GM12878 (cell line): ENCODE data around the gene PDZD2.
"Not testable (repeated sequence)": the region's sequence is repeated elsewhere in the genome, so short reads cannot be mapped to it uniquely, and the experiment has no call there.

Source experiments
- CTCF ChIP-seq, 3 experiments: IDR thresholded peaks in 2 of 3; conservative IDR thresholded peaks in 1 of 3; 2 replicates each; pipeline ENCODE4 v1.5.1; 2011; ENCODE audit warnings: low read depth in 3 of 3, low read length in 3 of 3, mild to moderate bottlenecking in 3 of 3, control low read depth in 2 of 3, moderate library complexity in 2 of 3, inconsistent platforms in 1 of 3, mixed read lengths in 1 of 3; ENCODE audit not compliant: control insufficient read depth in 2 of 3, insufficient read depth in 1 of 3; ENCODE audit errors: extremely low read depth in 1 of 3
- FOS ChIP-seq: IDR thresholded peaks from 3 replicates; pipeline ENCODE4 v1.6.1; 2011; ENCODE audit warnings: borderline replicate concordance; ENCODE audit not compliant: insufficient read length; ENCODE audit errors: extremely low read depth
- NFYA ChIP-seq: IDR thresholded peaks from 2 replicates; pipeline ENCODE4 v1.6.1; 2011; ENCODE audit warnings: low read depth, mild to moderate bottlenecking, low read length, improper control_type of control experiment, borderline replicate concordance
- TCF12 ChIP-seq: IDR thresholded peaks from 2 replicates; pipeline ENCODE4 v1.6.1; 2011; ENCODE audit warnings: low read depth, mild to moderate bottlenecking, low read length
- ZNF217 ChIP-seq: fragments of 450-650 bp; IDR thresholded peaks from 2 replicates; pipeline ENCODE4 v1.6.1; 2017; ENCODE audit warnings: antibody characterized with exemption, mild to moderate bottlenecking

GRCh38 chr5:32039601-32040000 is 400.7 kb downstream of the PDZD2 start:
- TF ChIP-seq ZNF217; TCF12; NFYA; CTCF (IDR thresholded peaks at IDR 0.05 in 2 of 3, conservative IDR thresholded peaks at IDR 0.05 in 1 of 3; ENCODE audit: control insufficient read depth in 2 of 3, extremely low read depth in 1 of 3, insufficient read depth in 1 of 3, low read depth in 3 of 3, low read length in 3 of 3); FOS: not testable (repeated sequence)
